Adipose tissue (tissue), 3 donors: Measurements from ENCODE around the gene LUZP1. TPM values are rescaled to one million over a fixed set of nuclear protein-coding genes. Genes with fewer than 3 reads are reported as not detected.
"Not testable (repeated sequence)": the region's sequence is repeated elsewhere in the genome, so short reads cannot be mapped to it uniquely, and the experiment has no call there.

Source experiments
- H3K27ac ChIP-seq: one replicate; pipeline ENCODE4 v1.5.1; 2013; ENCODE audit warnings: low read depth, low read length
- WGBS, 3 donors: extraction: QIAGEN DNeasy Blood & Tissue Kit; methylation state at CpG; one replicate each; pipeline ENCODE4 v1.1.7; 2013; 5-methylcytosine and 5-hydroxymethylcytosine counted together
- polyA plus RNA-seq, 3 donors: library from polyadenylated mRNA; stranded (reverse); fragments of 200-250 nt; gene quantifications; one replicate each; pipeline ENCODE4 v1.2.3, GENCODE V29; 2013
- donor health status: healthy with polysubstance abuse.
- donor health status: Bipolar disorder and iron deficiency.
- donor health status: healthy.

Gene LUZP1
- 10 to 100 TPM in 1 of 3 donors, 1 to 10 TPM in 2; 3.0 to 15.5 (median 7.0) TPM for polyA plus RNA-seq

DNA sequence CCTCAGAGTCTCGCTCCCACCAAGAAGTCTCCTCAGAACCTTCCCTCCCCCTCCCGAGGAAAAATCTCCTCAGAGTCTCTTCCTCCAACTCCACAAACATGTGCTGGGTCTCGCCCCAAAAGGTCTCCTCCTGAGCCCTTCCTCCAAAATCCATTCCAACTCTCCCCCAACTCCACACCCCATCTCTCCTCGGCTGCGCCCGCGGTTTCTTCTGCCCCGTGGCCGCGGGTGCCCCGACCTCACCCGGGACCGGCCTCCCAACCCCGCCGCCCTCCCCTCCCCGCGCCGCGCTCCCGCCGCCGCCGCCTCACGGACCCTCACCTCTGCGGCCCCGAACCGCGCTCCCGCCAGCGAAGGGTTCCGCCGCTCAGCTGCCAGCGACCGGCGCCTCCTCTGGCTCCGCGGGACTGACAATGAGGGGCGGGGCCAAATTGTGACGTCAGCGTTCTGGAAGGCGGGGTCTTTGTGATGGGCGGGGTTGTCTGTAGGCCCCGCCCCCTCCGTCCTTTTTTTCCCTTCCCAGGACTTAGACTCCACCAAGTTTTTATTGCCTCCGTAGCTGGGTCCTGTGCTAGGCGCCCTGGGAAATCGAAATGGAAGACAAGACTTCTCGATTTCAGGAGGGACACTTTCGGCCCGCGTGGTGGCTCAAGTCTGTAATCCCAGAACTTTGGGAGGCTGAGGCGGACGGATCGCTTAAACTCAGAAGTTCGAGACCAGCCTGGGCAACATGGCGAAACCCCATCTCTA, at the start of gene LUZP1:
Gene LUZP1 (minus strand): TSS at position 412 of the 750 bp plus-strand sequence.
- H3K27ac ChIP-seq, result peak within 1 kb of the TSS; percentile 19
- WGBS, 3 donors, result 5 to 6% (median 6%) methylated on average over 51 to 56 of the region's 56 CpGs

DNA sequence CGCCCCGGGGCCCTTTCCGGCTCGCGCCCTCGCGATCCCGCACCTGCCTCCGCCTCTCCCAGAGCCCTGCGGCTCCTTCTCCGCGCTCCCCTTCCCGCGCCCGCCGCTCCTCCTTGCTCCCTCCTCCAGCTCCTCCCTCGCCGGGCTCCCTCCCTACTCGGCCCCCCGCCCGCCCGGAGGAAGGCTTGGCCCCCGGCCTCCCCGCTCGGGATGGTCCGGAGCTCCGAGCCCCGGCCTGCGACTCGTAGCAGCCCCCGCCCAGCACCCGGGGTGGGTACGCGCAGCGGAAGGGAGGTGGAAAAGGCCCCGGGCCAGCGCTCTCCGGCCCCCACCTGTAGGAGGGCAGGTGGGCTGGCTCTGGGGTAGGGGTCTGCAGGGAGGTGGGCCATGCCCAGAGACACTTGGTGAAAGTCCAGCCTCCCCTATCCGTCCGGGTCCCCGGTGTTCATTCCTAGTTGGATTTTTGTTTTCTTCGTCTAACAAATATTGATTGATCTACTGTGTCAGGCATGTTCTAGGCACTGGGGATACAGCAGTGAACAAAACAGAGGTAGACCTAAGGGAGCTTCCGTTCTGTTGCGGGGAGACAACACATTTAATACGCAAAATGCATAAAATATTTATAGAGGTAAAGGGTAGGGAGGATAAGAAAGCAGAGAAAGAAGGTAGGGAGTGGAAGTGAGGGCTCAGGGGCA, 48.9 kb upstream of the LUZP1 start, which contains the start of gene HTR1D:
Gene HTR1D (minus strand): TSS at position 82 of the 695 bp plus-strand sequence. CDS start 23,283 bp downstream, outside the sequence.
- 2 to 3% (median 3%) methylated on average over 36 to 45 of the region's 45 CpGs for WGBS, 3 donors
- H3K27ac ChIP-seq, result no peak within 1 kb of the TSS

DNA sequence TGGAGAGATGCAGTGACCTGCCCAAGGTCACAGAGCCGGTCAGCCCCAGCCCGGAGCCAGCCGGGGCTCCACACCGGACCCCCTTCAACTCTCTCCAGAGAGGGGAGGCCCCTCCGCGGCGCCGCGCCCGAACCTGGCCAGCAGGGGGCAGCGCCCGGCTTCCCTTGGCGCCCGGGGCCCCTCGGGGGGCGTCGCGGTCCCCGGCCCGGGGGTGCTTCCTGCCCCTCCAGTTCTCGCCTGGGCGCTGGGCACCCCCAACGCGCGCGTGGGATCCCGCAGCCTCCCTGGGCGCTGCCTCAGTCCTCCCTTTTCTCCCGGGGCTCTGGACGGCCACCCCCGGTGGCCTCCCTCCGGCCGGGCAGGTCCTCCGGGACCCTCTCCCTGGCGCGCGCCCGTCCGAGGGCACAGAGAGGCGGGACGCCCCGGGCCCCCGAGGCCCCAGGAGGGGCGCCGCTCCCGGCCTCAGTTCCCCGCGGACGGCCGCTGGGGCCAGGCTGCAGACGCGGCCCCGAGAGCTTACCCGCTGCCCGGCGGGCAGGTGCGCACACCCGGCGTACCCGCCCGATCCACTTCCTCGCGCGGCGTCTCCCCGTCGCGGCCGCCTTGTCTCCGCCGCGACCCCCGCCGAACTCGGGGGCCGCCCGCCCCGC, 48.2 kb upstream of the LUZP1 start:
- no peak overlapping the region for H3K27ac ChIP-seq
- 1% methylated on average over 33 to 77 of the region's 78 CpGs for WGBS, 3 donors

DNA sequence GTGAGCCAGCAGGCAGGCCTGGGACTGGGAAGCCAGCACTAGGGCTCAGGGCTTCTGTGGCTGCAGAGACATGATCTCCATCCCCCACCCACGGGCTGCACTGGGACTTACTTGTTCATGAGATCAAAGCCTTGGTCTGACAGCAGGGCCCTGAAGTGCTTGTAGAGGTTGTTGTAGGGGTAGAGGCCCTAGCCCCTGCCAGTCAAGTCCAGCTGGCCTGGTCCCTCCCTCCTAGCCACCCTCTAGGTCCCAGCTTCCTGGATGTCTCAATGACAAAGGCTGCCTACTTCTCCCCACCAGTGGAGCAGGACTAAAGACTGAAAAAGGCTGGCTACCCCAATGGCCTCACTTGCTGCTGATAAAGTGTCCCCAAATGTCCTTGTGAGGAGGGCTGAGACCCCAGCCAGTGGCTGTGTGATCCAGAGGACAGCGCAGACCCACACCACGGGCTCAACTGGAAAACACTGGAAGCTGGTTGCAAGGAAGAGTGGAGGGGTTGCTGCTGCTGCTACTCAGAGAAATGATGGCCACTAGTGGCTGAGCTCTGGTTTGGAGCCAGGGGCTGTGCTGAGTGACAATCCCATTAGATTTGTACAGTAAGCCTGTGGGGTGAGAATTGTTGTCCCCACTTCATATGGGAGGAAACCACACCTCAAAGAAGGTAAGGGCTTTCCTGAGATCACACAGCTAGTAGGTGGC, 47.2 kb upstream of the LUZP1 start:
- WGBS, 3 donors, result 68 to 74% (median 70%) methylated on average over 3 of the region's 3 CpGs
- H3K27ac ChIP-seq, result no peak overlapping the region

DNA sequence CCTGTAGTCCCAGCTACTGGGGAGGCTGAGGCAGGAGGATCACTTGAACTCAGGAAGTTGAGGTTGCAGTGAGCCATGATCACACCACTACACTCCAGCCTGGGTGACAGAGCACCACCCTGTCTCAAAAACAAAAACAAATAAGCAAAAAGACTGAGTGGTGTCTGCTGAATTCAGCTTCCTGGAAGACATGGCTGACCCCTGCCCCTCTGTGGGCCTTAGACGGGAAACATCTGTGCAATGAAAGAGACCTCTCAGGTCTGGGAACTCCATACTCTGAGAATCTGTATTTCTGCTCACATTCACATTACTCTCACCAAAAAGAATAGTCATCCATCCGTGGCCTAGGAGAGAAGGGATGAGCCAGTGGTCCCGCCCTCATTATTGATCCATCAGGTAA, 46.6 kb upstream of the LUZP1 start:
- H3K27ac ChIP-seq, result no peak overlapping the region
- WGBS, 3 donors, result 84 to 90% (median 87%) methylated on average over 3 of the region's 3 CpGs

DNA sequence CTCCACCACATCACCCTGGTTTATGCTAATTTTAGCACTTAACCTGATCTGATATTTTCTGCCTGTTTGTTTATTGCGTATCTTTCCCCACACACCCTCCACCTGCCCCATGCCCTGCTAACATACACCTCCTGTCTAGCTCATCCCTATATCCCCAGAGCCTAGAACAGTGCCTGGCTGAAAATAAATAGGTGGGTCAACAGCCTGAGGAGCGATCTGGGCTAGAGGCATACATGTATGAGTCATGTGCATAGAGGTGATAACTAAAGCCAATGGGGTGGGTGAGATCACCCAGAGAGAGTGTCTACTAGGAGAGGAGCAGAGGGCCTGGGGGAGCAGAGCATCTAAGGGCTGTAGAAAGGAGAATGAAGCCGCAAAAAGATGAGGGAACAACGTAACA, 46.0 kb upstream of the LUZP1 start:
- WGBS, 3 donors, result 91 to 97% (median 93%) methylated on average over 4 of the region's 4 CpGs
- H3K27ac ChIP-seq, result no peak overlapping the region

DNA sequence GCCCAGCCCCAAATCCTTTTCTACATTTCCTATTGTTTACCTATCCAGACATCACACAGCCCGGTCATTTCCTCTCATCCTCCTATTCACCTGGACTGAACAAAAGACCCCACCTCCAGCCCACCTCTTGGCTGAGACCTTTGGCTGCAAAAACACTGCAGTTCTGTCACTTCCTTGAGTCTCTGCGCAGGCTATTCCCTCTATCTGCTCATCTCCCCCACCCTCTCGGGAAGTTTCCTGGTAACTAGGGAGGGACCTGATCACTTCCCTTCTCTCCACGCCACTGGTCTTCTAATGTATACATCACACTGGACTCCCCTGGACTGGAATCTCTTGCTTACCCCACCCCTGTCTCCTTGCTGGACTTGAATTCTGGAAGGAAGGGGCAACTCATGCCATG, 43.3 kb upstream of the LUZP1 start:
- WGBS, 3 donors, result 47 to 49% (median 48%) methylated on average over 4 of the region's 4 CpGs
- no peak overlapping the region for H3K27ac ChIP-seq

DNA sequence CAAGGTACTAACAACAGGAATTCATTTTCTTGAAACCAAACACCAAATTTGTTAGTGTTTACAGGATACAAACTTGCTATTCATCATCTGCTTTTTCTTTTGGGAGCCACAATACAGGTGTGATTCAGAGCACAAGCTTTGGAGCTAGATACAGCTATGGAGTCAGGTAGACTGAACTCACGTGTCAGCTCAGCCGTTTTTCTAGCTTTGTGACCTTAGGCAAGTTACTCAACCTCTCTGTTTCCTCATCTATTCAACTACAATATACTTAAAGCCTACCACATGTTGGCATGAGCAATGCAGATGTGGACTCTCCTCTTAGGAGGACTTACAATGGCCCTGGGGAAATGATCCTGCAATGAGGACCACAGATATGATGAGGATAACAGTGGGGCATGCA, 42.3 kb upstream of the LUZP1 start:
- H3K27ac ChIP-seq, result no peak overlapping the region
- WGBS, 3 donors, result 60 to 67% (median 64%) methylated on average over 2 of the region's 2 CpGs

DNA sequence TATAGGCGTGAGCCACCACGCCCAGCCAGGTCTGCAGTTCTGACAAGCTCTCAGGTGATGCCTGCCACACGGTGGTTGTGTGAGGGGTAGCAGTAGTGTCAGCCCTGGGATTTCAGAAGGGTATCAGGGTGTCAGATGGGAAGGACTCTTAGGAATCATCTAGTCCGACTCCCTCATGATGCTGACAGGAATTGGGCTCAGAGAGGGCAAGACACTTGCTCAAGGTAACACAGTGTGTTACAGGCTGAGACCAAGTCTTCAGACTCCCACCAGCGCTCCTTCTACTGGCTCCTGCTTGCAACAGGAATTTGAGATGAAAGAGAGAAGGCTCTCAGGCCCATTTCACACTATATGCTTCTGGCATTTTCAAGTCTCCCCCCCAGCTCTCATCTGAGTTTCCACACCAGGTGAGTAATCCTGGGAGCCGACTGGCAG, 41.7 kb upstream of the LUZP1 start:
- H3K27ac ChIP-seq, result no peak overlapping the region
- WGBS, 3 donors, result 41 to 48% (median 48%) methylated on average over 5 to 6 of the region's 6 CpGs

DNA sequence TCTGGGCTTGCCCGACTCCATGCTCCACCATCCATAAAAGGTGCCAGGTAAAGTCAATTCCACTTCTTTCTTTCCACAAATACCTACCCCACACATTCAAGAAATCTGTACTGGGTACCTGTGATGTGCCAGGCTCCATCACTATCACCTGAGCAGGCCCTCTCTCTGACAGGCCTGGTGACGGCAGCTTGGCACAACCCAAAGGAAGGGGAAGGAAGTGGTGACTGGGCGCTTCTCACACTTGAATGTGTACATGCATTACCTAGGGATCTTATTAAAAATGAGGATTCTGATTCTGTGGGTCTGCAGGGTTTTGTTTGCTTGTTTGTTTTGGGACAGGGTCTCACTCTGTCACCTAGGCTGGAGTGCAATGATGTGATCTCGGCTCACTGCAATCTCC, 41.1 kb upstream of the LUZP1 start:
- no peak overlapping the region for H3K27ac ChIP-seq
- WGBS, 3 donors, result 62 to 80% (median 74%) methylated on average over 4 of the region's 4 CpGs

DNA sequence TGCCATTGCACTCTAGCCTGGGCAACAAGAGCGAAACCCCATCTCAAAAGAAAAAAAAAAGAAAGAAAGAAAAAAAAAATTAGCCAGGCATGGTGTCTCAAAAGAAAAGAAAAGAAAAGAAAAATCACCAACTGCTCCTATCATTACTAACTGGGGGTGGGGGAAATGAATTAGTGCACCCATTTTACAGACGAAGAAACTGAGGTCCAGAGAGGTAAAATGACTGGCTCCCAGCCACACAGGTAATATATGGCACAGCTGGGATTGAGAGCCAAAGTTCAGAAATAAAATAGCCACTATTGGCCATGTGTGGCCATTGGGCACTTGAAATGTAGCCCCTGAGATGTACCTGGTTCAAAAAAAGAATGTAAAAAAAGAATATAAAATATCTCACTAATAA, 39.9 kb upstream of the LUZP1 start:
- 82 to 84% (median 83%) methylated on average over 2 of the region's 2 CpGs for WGBS, 3 donors
- H3K27ac ChIP-seq, result no peak overlapping the region

DNA sequence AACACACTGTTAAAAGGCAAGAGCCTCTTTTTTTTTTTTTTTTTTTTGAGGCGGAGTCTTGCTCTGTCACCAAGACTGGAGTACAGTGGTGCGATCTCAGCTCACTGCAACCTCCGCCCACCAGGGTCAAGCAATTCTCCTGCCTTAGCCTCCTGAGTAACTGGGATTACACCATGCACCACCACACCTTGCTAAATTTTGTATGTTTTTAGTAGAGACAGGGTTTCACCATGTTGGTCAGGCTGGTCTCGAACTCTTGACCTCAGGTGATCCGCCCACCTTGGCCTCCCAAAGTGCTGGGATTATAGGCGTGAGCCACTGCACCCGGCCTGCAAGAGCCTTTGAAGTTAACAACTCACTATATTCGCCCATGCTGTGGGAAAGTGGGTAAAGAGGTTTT, 39.1 kb upstream of the LUZP1 start:
- H3K27ac ChIP-seq, result not testable (repeated sequence)
- 92 to 94% (median 94%) methylated on average over 7 to 8 of the region's 8 CpGs for WGBS, 3 donors

DNA sequence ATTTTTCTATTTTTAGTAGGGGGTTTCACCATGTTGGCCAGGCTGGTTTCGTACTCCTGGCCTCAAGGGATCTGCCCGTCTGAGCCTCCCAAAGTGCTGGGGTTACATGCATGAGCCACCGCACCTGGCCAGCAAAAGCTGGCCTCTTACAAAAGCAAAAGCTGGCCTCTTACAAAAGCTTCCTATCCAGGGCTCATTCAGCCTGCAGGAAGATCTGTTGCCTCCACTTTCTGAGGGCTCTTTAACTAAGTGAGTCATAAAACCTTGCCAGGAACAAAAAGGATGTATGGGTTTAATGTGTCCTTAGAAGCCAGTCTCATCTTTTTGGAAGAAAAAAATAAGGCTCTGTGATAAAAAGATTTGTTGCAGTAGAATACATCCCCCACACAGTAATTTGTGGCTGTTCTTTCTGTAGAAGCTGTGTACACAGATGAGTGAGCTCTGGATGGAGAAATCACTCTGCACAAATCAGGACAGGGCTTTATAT, 33.6 kb upstream of the LUZP1 start:
- WGBS, 3 donors, result 52 to 73% (median 58%) methylated on average over 3 of the region's 3 CpGs
- H3K27ac ChIP-seq, result no peak overlapping the region

DNA sequence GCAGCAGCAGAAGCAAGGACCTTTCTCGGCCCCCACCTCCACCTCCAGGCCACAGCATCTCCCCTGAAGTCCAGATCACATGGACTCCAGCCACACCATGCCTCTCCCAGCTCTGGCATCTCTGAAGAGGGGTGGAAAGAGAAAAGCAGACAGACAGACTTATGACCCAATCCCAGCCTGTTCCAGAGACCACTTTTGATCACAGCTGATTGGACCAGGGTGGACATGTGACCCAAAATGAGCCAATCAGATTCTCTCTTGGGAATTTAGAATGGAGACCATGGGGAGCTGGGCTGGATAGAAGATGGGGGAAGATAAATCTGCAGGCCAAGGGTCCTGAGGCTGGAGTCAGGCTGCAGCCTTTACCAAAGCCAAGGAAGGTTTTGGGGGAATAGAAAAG, 32.2 kb upstream of the LUZP1 start:
- H3K27ac ChIP-seq, result no peak overlapping the region
- 74 to 100% (median 94%) methylated on average over 1 of the region's 1 CpG for WGBS, 3 donors

DNA sequence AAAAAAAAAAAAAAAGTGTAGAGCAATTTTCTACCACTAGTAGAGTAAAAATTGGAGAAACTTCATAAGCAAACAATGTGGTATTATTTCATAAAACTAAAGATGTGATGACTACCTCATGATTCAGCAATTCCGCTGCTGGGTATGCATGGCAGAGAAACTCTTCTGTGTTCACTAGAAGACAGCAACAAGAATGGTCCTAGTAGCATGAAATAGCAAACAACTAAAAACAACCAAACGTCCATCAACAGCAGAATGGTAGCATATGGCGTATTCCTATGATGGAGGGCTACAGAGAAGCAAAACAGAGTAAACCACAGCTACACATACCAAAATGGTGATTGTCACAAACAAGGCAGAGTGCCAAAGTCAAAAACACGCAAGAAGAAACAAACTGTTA, 29.7 kb upstream of the LUZP1 start:
- 67 to 80% (median 75%) methylated on average over 4 of the region's 4 CpGs for WGBS, 3 donors

DNA sequence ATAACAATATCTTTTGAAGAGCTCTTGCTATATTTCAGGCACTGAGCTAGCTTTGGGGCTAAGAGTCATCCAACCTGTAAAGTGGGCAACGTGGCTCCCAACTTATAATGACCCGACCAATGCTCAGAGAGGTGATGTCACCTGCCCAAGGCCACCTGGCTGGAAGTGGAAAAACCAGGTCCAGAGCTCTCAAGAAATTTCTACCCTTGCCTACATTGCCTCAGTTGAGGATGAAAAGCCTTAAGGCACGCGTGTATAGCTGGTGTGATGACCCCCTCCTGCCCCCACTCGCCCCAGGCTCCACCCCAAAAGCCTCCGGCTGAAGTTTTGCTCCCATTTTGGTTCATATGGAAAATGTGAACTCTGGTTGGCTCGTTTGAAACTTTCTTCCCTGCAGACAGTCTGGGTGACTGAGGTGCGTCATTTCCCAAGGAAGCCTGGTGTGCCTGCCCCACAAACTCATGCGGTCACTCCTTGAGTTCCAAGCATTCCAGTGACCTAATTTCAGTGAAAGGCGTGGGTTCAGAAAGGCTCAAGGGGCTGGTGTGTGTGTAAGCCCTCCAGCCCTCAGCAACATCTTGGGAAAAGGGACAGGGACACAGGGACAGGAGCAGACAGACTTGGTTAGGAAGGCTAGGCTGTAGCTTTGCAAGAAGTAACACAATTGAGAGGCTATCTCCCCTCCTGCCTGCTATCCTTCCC, 28.1 kb upstream of the LUZP1 start:
- WGBS, 3 donors, result 53 to 77% (median 69%) methylated on average over 10 of the region's 10 CpGs

More for the DNA sequence above, 29.7 kb upstream of the LUZP1 start:
- H3K27ac ChIP-seq, result no peak overlapping the region

DNA sequence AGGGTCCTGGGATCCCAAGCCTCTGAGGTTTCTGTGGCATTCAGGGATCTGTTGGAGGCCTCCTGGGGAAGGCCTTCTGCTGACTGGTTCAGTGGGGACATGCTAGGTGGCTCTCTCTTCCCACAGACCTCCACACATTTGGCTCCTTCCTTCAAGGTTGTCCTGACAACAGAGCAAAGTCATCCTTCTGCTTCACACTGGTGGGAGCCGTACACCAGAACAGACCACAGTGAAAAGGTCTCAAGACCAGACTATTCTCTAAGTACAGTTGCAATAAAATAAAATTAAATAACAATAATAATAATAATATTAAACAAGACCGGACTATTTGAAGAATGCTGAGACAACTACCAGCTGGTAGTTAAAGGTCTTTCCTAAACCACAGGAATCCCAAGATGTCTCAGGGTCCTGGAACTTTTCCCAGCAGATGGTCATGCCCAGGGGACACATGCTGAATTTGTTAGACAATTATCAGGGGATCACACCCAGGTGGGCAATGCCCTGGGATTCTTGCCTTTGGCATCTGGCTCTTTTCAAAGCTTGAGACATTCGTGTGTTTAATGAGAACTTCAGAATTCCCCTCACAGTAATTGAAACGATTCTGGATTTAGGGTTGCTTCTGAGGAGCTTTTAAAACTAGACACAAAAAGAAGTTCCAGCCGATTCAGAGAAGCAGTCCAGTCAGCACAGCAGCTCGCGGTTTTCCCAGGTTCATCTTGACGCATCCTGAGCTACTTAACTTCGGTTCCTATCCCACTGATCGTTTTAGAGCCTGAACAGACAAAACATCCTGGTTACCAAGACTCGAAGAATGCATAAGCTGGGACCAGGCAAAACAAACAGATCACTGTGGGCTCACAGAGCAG, 25.7 kb upstream of the LUZP1 start:
- WGBS, 3 donors, result 61 to 62% (median 62%) methylated on average over 11 of the region's 11 CpGs
- no peak overlapping the region for H3K27ac ChIP-seq

More for the DNA sequence above, 28.1 kb upstream of the LUZP1 start:
- no peak overlapping the region for H3K27ac ChIP-seq
